ENCODE data around the gene GALR2.

GALR2 gene

DNA sequence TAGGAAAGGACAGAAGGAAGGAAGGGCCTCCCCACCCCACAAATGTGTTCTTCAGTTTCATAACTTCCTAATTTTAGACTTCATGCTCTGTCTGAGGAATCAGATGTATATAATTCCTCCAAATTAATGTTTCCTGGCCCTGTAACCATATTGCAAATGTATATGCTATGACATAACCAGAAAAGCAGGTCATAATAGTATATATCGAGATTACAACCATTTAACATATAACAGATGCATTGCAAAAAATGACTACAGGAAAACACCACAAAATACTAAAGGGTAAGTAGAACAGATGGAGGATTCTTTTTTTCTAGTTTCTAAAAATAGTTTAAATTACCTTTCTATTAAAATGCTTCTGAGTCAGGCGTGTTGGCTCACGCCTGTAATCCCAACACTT, 32.1 kb downstream of the GALR2 start:
- ChIA-PET POLR2A (no interaction called here), CTCF (interaction anchor here (1.0 to 3.0 kb wide), 9 partner anchors 9 to 187 kb away, joined by 3 to 12 read pairs (median 6); no protein-coding TSS in a partner anchor)
- TF ChIP-seq, protein P1, sequence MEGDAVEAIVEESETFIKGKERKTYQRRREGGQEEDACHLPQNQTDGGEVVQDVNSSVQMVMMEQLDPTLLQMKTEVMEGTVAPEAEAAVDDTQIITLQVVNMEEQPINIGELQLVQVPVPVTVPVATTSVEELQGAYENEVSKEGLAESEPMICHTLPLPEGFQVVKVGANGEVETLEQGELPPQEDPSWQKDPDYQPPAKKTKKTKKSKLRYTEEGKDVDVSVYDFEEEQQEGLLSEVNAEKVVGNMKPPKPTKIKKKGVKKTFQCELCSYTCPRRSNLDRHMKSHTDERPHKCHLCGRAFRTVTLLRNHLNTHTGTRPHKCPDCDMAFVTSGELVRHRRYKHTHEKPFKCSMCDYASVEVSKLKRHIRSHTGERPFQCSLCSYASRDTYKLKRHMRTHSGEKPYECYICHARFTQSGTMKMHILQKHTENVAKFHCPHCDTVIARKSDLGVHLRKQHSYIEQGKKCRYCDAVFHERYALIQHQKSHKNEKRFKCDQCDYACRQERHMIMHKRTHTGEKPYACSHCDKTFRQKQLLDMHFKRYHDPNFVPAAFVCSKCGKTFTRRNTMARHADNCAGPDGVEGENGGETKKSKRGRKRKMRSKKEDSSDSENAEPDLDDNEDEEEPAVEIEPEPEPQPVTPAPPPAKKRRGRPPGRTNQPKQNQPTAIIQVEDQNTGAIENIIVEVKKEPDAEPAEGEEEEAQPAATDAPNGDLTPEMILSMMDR (IDR thresholded peaks at IDR 0.05; ENCODE audit: control extremely low read depth, extremely low read depth, low read depth, missing control alignments) = no peak
- DNase-seq (ENCODE audit: extremely low spot score) = no peak

DNA sequence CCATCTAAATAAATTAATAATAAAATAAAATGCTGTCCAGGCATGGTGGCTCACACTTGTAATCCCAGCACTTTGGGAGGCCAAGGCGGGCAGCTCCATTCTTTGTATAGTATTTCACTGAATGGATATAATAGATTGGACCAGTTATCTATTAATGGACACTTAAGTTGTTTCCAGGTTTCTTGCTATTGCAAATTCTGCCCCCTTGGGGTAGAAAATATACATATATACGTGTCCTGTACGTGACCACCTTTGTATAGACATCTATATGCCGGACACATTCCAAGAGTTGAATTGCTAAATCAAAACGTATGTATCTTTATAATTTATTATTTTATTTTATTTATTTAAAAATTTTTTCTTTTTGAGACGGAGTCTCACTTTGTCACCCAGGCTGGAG, 32.9 kb downstream of the GALR2 start:
- no peak for DNase-seq (ENCODE audit: extremely low spot score)
- TF ChIP-seq, protein P1 (IDR thresholded peaks at IDR 0.05; ENCODE audit: control extremely low read depth, extremely low read depth, low read depth, missing control alignments) = peak; percentile 34
- CTCF ChIA-PET = interaction anchor here (1.0 to 2.6 kb wide), 5 partner anchors 8 to 182 kb away, joined by 3 to 12 read pairs (median 5); no protein-coding TSS in a partner anchor
- POLR2A ChIA-PET = no interaction called here

DNA sequence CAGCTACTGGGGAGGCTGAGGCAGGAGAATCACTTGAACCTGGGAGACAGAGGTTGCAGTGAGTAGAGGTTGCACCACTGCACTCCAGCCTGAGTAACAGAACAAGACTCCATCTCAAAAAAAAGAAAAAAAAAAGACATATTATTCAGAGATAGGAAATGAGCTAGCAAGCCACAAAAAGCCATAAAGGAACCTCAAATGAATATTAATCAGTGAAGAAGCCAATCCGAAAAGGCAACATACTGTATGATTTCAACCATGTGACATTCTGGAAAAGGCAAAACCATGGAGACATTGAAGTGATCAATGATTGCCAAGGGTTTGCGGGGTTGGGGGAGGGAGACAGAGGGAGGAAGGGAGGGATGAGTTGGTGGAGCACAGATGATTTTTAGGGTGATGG, 37.4 kb downstream of the GALR2 start:
- no peak for DNase-seq (ENCODE audit: extremely low spot score)
- CTCF ChIA-PET = interaction anchor here (0.6 to 2.9 kb wide), 7 partner anchors 8 to 191 kb away, joined by 3 to 14 read pairs (median 4); no protein-coding TSS in a partner anchor
- TF ChIP-seq, protein P1 (IDR thresholded peaks at IDR 0.05; ENCODE audit: control extremely low read depth, extremely low read depth, low read depth, missing control alignments) = no peak

DNA sequence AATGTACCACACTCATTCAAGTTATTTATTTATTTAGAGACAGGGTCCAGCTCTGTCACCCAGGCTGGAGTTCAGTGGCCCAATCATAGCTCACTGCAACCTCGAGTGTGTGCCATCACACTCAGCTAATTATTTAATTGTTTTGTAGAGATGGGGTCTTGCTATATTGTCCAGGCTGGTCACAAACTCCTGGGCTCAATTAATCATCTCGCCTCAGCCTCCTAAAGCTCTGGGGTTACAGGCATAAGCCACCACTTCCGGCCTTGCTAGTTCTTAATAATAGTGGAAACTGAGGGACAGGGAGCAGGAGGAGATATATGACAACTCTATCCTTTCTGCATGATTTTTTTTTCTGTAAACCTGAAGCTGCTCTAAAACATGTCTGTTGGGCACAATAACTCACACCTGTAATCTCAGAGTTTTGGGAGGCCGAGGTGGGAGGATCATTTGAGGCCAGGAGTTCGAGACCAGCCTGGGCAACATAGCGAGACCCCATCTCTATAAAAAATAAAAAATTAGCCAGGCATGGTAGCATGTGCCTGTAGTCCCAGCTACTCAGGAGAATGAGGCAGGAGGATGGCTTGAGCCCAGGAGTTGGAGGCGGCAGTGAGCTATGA, 40.7 kb downstream of the GALR2 start:
- no peak for DNase-seq (ENCODE audit: extremely low spot score)
- ChIA-PET CTCF (interaction anchor here (1.1 to 15.1 kb wide), 6 partner anchors 9 to 283 kb away, joined by 3 to 337 read pairs (median 6); no protein-coding TSS in a partner anchor), POLR2A (interaction anchor here (0.7 kb wide), 1 partner anchor 10 kb away, joined by 3 read pairs; no protein-coding TSS in a partner anchor)
- TF ChIP-seq, protein P1 (IDR thresholded peaks at IDR 0.05; ENCODE audit: control extremely low read depth, extremely low read depth, low read depth, missing control alignments) = no peak

More for the DNA sequence above, 37.4 kb downstream of the GALR2 start:
- POLR2A ChIA-PET = no interaction called here

DNA sequence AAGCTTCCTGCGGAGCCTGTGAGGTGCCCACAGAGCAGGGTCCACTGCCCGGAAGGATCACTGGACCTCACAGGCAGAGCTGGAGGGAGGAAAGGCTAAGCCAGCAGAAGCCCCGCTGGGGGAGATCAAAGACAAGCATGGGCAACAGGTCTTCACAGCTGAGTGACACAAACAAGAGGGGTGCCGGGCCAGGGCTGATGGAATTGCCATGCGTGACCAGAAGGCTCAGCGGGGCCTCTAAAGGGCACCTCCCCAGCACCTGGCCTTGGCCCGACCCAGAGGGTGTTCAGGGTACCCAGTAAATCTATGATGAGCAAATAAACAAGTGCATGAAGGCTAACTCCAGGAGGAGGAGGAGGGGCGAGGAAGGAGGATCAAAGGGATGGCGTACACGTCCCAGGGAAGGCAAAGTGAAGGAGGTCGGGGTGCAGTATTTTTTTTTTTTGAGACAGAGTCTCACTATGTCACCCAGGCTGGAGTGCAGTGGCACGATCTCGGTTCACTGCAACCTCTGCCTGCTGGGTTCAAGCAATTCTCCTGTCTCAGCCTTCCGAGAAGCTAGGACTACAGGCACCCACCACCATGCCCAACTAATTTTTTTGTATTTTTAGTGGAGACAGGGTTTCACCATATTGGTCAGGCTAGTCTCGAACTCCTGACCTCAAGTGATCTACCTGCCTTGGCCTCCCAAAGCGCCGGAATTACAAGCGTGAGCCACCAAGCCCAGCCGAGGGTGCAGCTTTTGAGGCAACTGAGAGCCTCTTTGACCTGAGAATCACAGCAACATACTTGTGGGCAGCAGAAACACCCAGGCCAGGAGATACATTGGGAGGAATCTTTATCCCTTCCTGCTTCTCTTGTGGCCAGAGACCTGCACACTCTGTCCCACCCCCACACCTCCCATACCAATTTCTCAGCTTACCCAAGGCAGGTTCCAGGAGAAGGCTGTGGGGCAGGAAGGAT, 45.1 kb downstream of the GALR2 start:
- POLR2A ChIA-PET = no interaction called here
- CTCF ChIA-PET = interaction anchor here (0.7 to 15.1 kb wide), 17 partner anchors 7 to 266 kb away, joined by 3 to 337 read pairs (median 7); no protein-coding TSS in a partner anchor
- TF ChIP-seq, protein P1 (IDR thresholded peaks at IDR 0.05; ENCODE audit: control extremely low read depth, extremely low read depth, low read depth, missing control alignments) = no peak

DNA sequence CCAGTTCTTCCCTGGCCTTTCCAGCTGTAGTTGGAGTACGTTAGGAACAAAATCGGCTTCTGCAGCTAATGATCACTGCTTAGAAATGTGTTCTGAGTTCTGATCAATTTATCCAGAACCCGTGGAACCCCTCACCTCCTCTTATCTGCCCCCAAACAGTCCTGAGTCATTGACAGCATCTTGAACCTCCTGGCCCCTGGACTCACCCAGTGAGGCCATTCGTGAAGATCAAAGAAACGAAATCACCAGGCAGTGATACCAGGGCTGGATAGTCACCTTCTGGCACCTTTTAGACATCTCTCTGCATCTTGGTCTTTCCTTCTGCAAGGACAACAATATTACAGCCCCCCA, 46.1 kb downstream of the GALR2 start:
- CTCF ChIA-PET = interaction anchor here (0.7 to 15.1 kb wide), 28 partner anchors 10 to 373 kb away, joined by 3 to 337 read pairs (median 6); no protein-coding TSS in a partner anchor
- TF ChIP-seq, protein P1 (IDR thresholded peaks at IDR 0.05; ENCODE audit: control extremely low read depth, extremely low read depth, low read depth, missing control alignments) = no peak
- no peak for DNase-seq (ENCODE audit: extremely low spot score)
- POLR2A ChIA-PET = no interaction called here

More for the DNA sequence above, 45.1 kb downstream of the GALR2 start:
- DNase-seq (ENCODE audit: extremely low spot score) = no peak

All from GM10248 (cell line).